K562 (cell line): ENCODE data around the gene FMOD. TPM values are rescaled to one million over a fixed set of nuclear protein-coding genes. Genes with fewer than 3 reads are reported as not detected.

Experiments used
- ARID1B ChIP-seq: fragments of 450-650 bp; IDR thresholded peaks from 2 replicates; pipeline ENCODE4 v1.6.1; 2016; ENCODE audit warnings: antibody characterized with exemption, mild to moderate bottlenecking, inconsistent platforms
- ARID4B ChIP-seq: sonication (generic); formaldehyde crosslinking; IDR thresholded peaks from 2 replicates; pipeline ENCODE4 v1.8.0; 2022; ENCODE audit warnings: mild to moderate bottlenecking, missing genetic modification reagents
- ATF3 ChIP-seq, 2 experiments: fragments of 450-650 bp in 1 of 2; sonication (generic) in 1 of 2; formaldehyde crosslinking in 1 of 2; IDR thresholded peaks in 1 of 2; conservative IDR thresholded peaks in 1 of 2; 2 replicates each; pipeline versions ENCODE4 v1.6.1 to v1.8.1; 2016 to 2023; ENCODE audit warnings: mild to moderate bottlenecking in 2 of 2, moderate library complexity in 2 of 2, inconsistent platforms in 1 of 2, missing genetic modification reagents in 1 of 2
- BRD9 ChIP-seq: fragments of 450-650 bp; IDR thresholded peaks from 2 replicates; pipeline ENCODE4 v1.6.1; 2018; ENCODE audit warnings: low read depth; ENCODE audit not compliant: partially characterized antibody
- HCFC1 ChIP-seq: IDR thresholded peaks from 2 replicates; pipeline ENCODE4 v1.6.1; 2012; ENCODE audit warnings: low read depth, low read length, improper control_type of control experiment
- KAT8 ChIP-seq: fragments of 450-650 bp; IDR thresholded peaks from 2 replicates; pipeline ENCODE4 v1.6.1; 2016; ENCODE audit warnings: low read depth, mild to moderate bottlenecking
- KLF1 ChIP-seq: fragments of 450-650 bp; IDR thresholded peaks from 2 replicates; pipeline ENCODE4 v1.6.1; 2016; ENCODE audit warnings: missing genetic modification characterization, missing compliant biosample characterization
- MAX ChIP-seq: sonication (generic); formaldehyde crosslinking; IDR thresholded peaks from 2 replicates; pipeline ENCODE4 v1.9.0; 2022; ENCODE audit warnings: mild to moderate bottlenecking, missing genetic modification reagents
- MBD2 ChIP-seq: sonication (generic); IDR thresholded peaks from 2 replicates; pipeline ENCODE4 v1.6.1; 2016; ENCODE audit warnings: low read depth, borderline replicate concordance
- MCM7 ChIP-seq, 2 experiments: fragments of 450-650 bp; IDR thresholded peaks; 2 replicates each; pipeline ENCODE4 v1.6.1; 2016 to 2018
- POLR2A ChIP-seq: fragments of 450-650 bp; conservative IDR thresholded peaks from 2 replicates; pipeline ENCODE4 v1.6.1; 2016
- RBBP5 ChIP-seq: fragments of 200-600 bp; sonication (generic); IDR thresholded peaks from 2 replicates; pipeline ENCODE4 v1.6.1; 2012; ENCODE audit warnings: borderline replicate concordance, mild to moderate bottlenecking, low read length, control low read depth, inconsistent platforms; ENCODE audit not compliant: insufficient read depth, poor library complexity, severe bottlenecking
- RBFOX2 ChIP-seq: fragments of 200-400 bp; formaldehyde crosslinking; IDR thresholded peaks from 2 replicates; pipeline ENCODE4 v1.6.1; 2017; ENCODE audit warnings: low read depth, mild to moderate bottlenecking, low read length, moderate library complexity
- RBM15 ChIP-seq: fragments of 200-400 bp; formaldehyde crosslinking; IDR thresholded peaks from 2 replicates; pipeline ENCODE4 v1.6.1; 2018; ENCODE audit warnings: mild to moderate bottlenecking, low read length, moderate library complexity; ENCODE audit not compliant: insufficient read depth
- RBM22 ChIP-seq: fragments of 200-400 bp; formaldehyde crosslinking; IDR thresholded peaks from 2 replicates; pipeline ENCODE4 v1.6.1; 2018; ENCODE audit warnings: low read length, low read depth; ENCODE audit not compliant: poor library complexity, severe bottlenecking
- SIN3B ChIP-seq: fragments of 450-650 bp; IDR thresholded peaks from 2 replicates; pipeline ENCODE4 v1.6.1; 2017; ENCODE audit warnings: low read depth, mild to moderate bottlenecking, moderate library complexity
- SIRT6 ChIP-seq: IDR thresholded peaks from one replicate; pipeline ENCODE4 v1.6.1; 2012; ENCODE audit warnings: low read depth, mild to moderate bottlenecking, control low read depth, inconsistent platforms, low read length, moderate library complexity
- SMAD2 ChIP-seq: fragments of 150-350 bp; IDR thresholded peaks from 2 replicates; pipeline ENCODE4 v1.6.1; 2014; ENCODE audit warnings: low read depth, mild to moderate bottlenecking, low read length
- SRSF3 ChIP-seq: fragments of 200-400 bp; formaldehyde crosslinking; IDR thresholded peaks from 2 replicates; pipeline ENCODE4 v1.6.1; 2016; ENCODE audit warnings: mild to moderate bottlenecking, low read length, moderate library complexity; ENCODE audit not compliant: insufficient read depth
- STAT5B ChIP-seq: fragments of 250-450 bp; sonication (Bioruptor Pico); IDR thresholded peaks from 2 replicates; pipeline ENCODE4 v1.8.0; 2021; ENCODE audit warnings: mild to moderate bottlenecking, inconsistent platforms
- ZBTB8A ChIP-seq: fragments of 450-650 bp; IDR thresholded peaks from 2 replicates; pipeline ENCODE4 v1.6.1; 2018; ENCODE audit warnings: mild to moderate bottlenecking, moderate library complexity; ENCODE audit not compliant: partially characterized antibody
- ZFP1 ChIP-seq: fragments of 450-650 bp; formaldehyde crosslinking; IDR thresholded peaks from 2 replicates; pipeline ENCODE4 v1.4.0; 2020; ENCODE audit warnings: mild to moderate bottlenecking, mixed read lengths
- ZNF445 ChIP-seq: fragments of 250-450 bp; sonication (Bioruptor Pico); IDR thresholded peaks from 2 replicates; pipeline ENCODE4 v1.4.0; 2020; ENCODE audit warnings: low read depth, mild to moderate bottlenecking, moderate library complexity
- ZSCAN32 ChIP-seq: fragments of 450-650 bp; formaldehyde crosslinking; IDR thresholded peaks from 2 replicates; pipeline ENCODE4 v1.4.0; 2020; ENCODE audit warnings: mild to moderate bottlenecking, moderate library complexity
- polyA plus RNA-seq, 8 experiments: library from polyadenylated mRNA; depleted of rRNA in 4 of 8; stranded (reverse) in 5 of 8; unstranded in 3 of 8; fragments of >200 nt; fragmentation: Nextera tagmentation in 2 of 8; fragmentation: Illumina TruSeq in 1 of 8; extraction: Ambion mirVana in 2 of 8; extraction: Trizol in 1 of 8; gene quantifications; 2 replicates each; pipeline versions ENCODE4 v1.2.1 to v1.2.3, GENCODE V29; 2011 to 2014; ENCODE audit warnings: inconsistent platforms in 1 of 8, missing spikeins in 1 of 8
- total RNA-seq, 7 experiments: library from RNA; depleted of rRNA in 6 of 7; stranded (reverse); fragments of >200 nt in 6 of 7; fragmentation: Illumina TruSeq in 2 of 7; extraction: Trizol in 2 of 7; gene quantifications; 2 replicates each; pipeline versions ENCODE4 v1.2.1 to v1.2.3, GENCODE V29; 2011 to 2021; ENCODE audit warnings: low replicate concordance in 1 of 7

Gene FMOD
- total and polyA plus RNA-seq, 9 of the 15 experiments (the other 6 are each of a cell fraction or from before 2014, with no cell fraction given): 0.03 to 0.13 (median 0.03) TPM; not detected in 6

- TF ChIP-seq ZSCAN32 (CRISPR knock-in tag) (no peak), HCFC1 (no peak), MBD2 (peak; percentile 36; the same call in 1 of the 2 replicates), SMAD2 (no peak), MCM7 (IDR thresholded peaks at IDR 0.05) (no peak), STAT5B (no peak), POLR2A (peak; percentile 43; the same call in 1 of the 2 replicates), RBFOX2 (peak; percentile 80), ARID4B (CRISPR knock-in tag) (no peak), ZNF445 (no peak), KLF1 (tag) (no peak), RBBP5 (peak; percentile 21), MAX (CRISPR knock-in tag) (no peak; the same call in 1 of the 2 replicates), ZFP1 (CRISPR knock-in tag) (0 out of 2 replicates have a peak, but pooled peaks have one; percentile 4), ZBTB8A (no peak), SRSF3 (no peak), SIN3B (no peak), KAT8 (no peak), RBM15 (no peak), ARID1B (no peak), ATF3 (IDR thresholded peaks at IDR 0.05) (no peak), ATF3 (CRISPR knock-in tag; conservative IDR thresholded peaks at IDR 0.05) (no peak; the same call in 1 of the 2 replicates), SIRT6 (no peak), RBM22 (no peak), BRD9 (no peak)
Measured at GRCh38 chr1:203326830-203327683, 23.9 kb downstream of the FMOD start (continued).
